HepG2 (cell line): Measurements from ENCODE around the gene SLC25A18. TPM values are rescaled to one million over a fixed set of nuclear protein-coding genes. Genes with fewer than 3 reads are reported as not detected.

Experiments
- ATAC-seq: fragments of 200-7000 bp; cut with Tn5 transposase; 3 replicates; pipeline ENCODE4 v1.9.1; 2020; ENCODE audit warnings: mild to moderate bottlenecking, moderate library complexity
- BruUV-seq: library from RNA; stranded (reverse); fragments of 400-500 nt; replicated peaks from 2 replicates; lab custom pipeline; 2021; lab: Mats Ljungman, UMichigan
- CTCF ChIA-PET: fragments of 300-600 bp; formaldehyde crosslinking; extraction: SDS; loops from one replicate; lab custom pipeline; 2021; ENCODE audit warnings: low total read pairs, inconsistent platforms, low intra/inter-chr PET ratio; lab: Yijun Ruan, JAX
- POLR2A ChIA-PET: fragments of 350-600 bp; sonication (Branson Sonifier 250); formaldehyde crosslinking; loops from one replicate; lab custom pipeline; 2020; ENCODE audit warnings: antibody characterized with exemption, inconsistent platforms; lab: Yijun Ruan, JAX
- DNase-seq: peaks from one replicate; pipeline ENCODE4 v3.0.0-alpha.2; 2015; ENCODE audit warnings: low spot score
- FAIRE-seq: peaks from 3 replicates; lab custom pipeline; 2011; peaks lifted over from hg19 to GRCh38; lab: Jason Lieb, UNC
- H2AFZ ChIP-seq: one replicate; pipeline ENCODE4 v1.6.1; 2011; ENCODE audit warnings: low read length, inconsistent platforms
- H3K27ac ChIP-seq: fragments of 300-600 bp; 3 replicates; pipeline ENCODE4 v1.8.0; 2011; ENCODE audit warnings: mixed run types, mild to moderate bottlenecking, mixed read lengths, low read length, inconsistent platforms; ENCODE audit not compliant: insufficient read depth; ENCODE audit errors: extremely low read length
- H3K27me3 ChIP-seq, 2 experiments: fragments of 200-600 bp in 1 of 2; 2 replicates in 1 of 2; 3 replicates in 1 of 2; pipeline versions ENCODE4 v1.6.0 to v1.8.0; 2011; ENCODE audit warnings: low read length in 2 of 2, mild to moderate bottlenecking in 2 of 2, moderate library complexity in 2 of 2, inconsistent platforms in 1 of 2; ENCODE audit not compliant: insufficient read depth in 2 of 2, control insufficient read depth in 1 of 2
- H3K36me3 ChIP-seq, 2 experiments: fragments of 200-600 bp in 1 of 2; replicated peaks in 1 of 2; 2 replicates in 1 of 2; 3 replicates in 1 of 2; pipeline versions ENCODE4 v1.5.1 to v1.8.0; 2011; ENCODE audit warnings: low read length in 2 of 2, inconsistent platforms in 1 of 2; ENCODE audit not compliant: insufficient read depth in 2 of 2, control insufficient read depth in 1 of 2
- H3K4me1 ChIP-seq: 2 replicates; pipeline ENCODE4 v1.5.1; 2012; ENCODE audit warnings: low read length, inconsistent platforms; ENCODE audit not compliant: insufficient read depth
- H3K4me2 ChIP-seq: 2 replicates; pipeline ENCODE4 v1.6.0; 2011; ENCODE audit warnings: low read depth, low read length, inconsistent platforms
- H3K4me3 ChIP-seq, 3 experiments: fragments of 200-600 bp in 1 of 3; sonication (generic), shearing (Covaris generic) in 1 of 3; replicated peaks in 1 of 3; 2 replicates each; pipeline ENCODE4 v1.5.1; 2011 to 2016; ENCODE audit warnings: low read length in 3 of 3, inconsistent platforms in 2 of 3, low read depth in 2 of 3, mild to moderate bottlenecking in 2 of 3, control low read depth in 1 of 3, mixed read lengths in 1 of 3; ENCODE audit not compliant: insufficient read depth in 1 of 3
- H3K79me2 ChIP-seq: one replicate; pipeline ENCODE4 v1.6.1; 2011; ENCODE audit warnings: low read length, inconsistent platforms; ENCODE audit not compliant: insufficient read depth
- H3K9ac ChIP-seq: 2 replicates; pipeline ENCODE4 v1.6.0; 2011; ENCODE audit warnings: mild to moderate bottlenecking, low read depth, low read length, inconsistent platforms; ENCODE audit not compliant: insufficient read depth
- H3K9me3 ChIP-seq: 2 replicates; pipeline ENCODE4 v1.5.1; 2012; ENCODE audit warnings: mild to moderate bottlenecking, low read length
- H4K20me1 ChIP-seq: 2 replicates; pipeline ENCODE4 v1.6.0; 2011; ENCODE audit warnings: inconsistent platforms, mild to moderate bottlenecking, low read length, moderate library complexity; ENCODE audit not compliant: insufficient read depth
- CCDC6 ChIP-seq: sonication (generic); formaldehyde crosslinking; IDR thresholded peaks from 2 replicates; pipeline ENCODE4 v1.8.1; 2022; ENCODE audit warnings: mild to moderate bottlenecking, missing genetic modification reagents, moderate library complexity
- NCOR1 ChIP-seq: fragments of 200-600 bp; sonication (generic); IDR thresholded peaks from 2 replicates; pipeline ENCODE4 v1.7.0; 2017; ENCODE audit warnings: antibody characterized with exemption, low read length, borderline replicate concordance
- PHF21A ChIP-seq: sonication (generic); formaldehyde crosslinking; IDR thresholded peaks from 2 replicates; pipeline ENCODE4 v1.5.0; 2020; ENCODE audit warnings: mild to moderate bottlenecking, missing genetic modification reagents
- ZNF432 ChIP-seq: sonication (generic); formaldehyde crosslinking; IDR thresholded peaks from 2 replicates; pipeline ENCODE4 v1.5.0; 2020; ENCODE audit warnings: missing genetic modification reagents, mild to moderate bottlenecking, borderline replicate concordance
- ZNF749 ChIP-seq: sonication (generic); formaldehyde crosslinking; IDR thresholded peaks from 2 replicates; pipeline ENCODE4 v1.8.0; 2022; ENCODE audit warnings: mild to moderate bottlenecking, missing genetic modification reagents, moderate library complexity, borderline replicate concordance
- WGBS: methylation state at CpG from one replicate; pipeline ENCODE4 v1.1.6; 2017; ENCODE audit warnings: low lambda C conversion rate; 5-methylcytosine and 5-hydroxymethylcytosine counted together
- in situ Hi-C: cut with HindIII; loops from 2 replicates; pipeline ENCODE4 v1.10.0; 2017; ENCODE audit warnings: low pct_unique_long_range_greater_than_20kb; ENCODE audit not compliant: extremely low pct_ligation_motif_present
- intact Hi-C: fragments of 100-400 bp; cut with micrococcal nuclease; formaldehyde crosslinking; loops from one replicate; pipeline ENCODE4 v1.10.0; 2022; ENCODE audit not compliant: unreplicated experiment
- polyA plus RNA-seq, 8 experiments: library from polyadenylated mRNA; depleted of rRNA in 3 of 8; stranded (reverse) in 7 of 8; unstranded in 1 of 8; fragments of >200 nt; fragmentation: Illumina TruSeq in 4 of 8; extraction: Trizol in 4 of 8; gene quantifications; 2 replicates each; pipeline versions ENCODE4 v1.2.1 to v1.2.3, GENCODE V29; 2011 to 2016; ENCODE audit warnings: low read depth in 4 of 8, missing spikeins in 1 of 8, mixed read lengths in 1 of 8; ENCODE audit not compliant: insufficient read depth in 1 of 8
- total RNA-seq, 5 experiments: library from RNA; depleted of rRNA; stranded (reverse); fragments of >200 nt; fragmentation: Illumina TruSeq; extraction: Trizol; gene quantifications; 2 replicates each; pipeline ENCODE4 v1.2.3, GENCODE V29; 2016; ENCODE audit warnings: low read depth in 1 of 5
- TF ChIP-seq, protein P1 (sequence below): sonication (generic); formaldehyde crosslinking; IDR thresholded peaks from 2 replicates; pipeline ENCODE4 v1.5.0; 2020; ENCODE audit warnings: mild to moderate bottlenecking, missing genetic modification reagents, moderate library complexity
- TF ChIP-seq, protein P2 (sequence below), 2 experiments: sonication (generic) in 1 of 2; formaldehyde crosslinking in 1 of 2; IDR thresholded peaks; 2 replicates each; pipeline versions ENCODE4 v1.5.1 to v1.6.1; 2011 to 2020; ENCODE audit warnings: borderline replicate concordance in 1 of 2, low read depth in 1 of 2, low read length in 1 of 2, mild to moderate bottlenecking in 1 of 2, missing genetic modification reagents in 1 of 2, moderate library complexity in 1 of 2
- TF ChIP-seq, protein P3 (sequence below): sonication (generic); formaldehyde crosslinking; IDR thresholded peaks from 2 replicates; pipeline ENCODE4 v1.4.0; 2020; ENCODE audit warnings: missing genetic modification reagents

The SLC25A18 gene
- total and polyA plus RNA-seq, 2 of the 13 experiments (the other 11 are each of a cell fraction or from before 2014, with no cell fraction given) = 0.28 to 0.75 TPM

DNA sequence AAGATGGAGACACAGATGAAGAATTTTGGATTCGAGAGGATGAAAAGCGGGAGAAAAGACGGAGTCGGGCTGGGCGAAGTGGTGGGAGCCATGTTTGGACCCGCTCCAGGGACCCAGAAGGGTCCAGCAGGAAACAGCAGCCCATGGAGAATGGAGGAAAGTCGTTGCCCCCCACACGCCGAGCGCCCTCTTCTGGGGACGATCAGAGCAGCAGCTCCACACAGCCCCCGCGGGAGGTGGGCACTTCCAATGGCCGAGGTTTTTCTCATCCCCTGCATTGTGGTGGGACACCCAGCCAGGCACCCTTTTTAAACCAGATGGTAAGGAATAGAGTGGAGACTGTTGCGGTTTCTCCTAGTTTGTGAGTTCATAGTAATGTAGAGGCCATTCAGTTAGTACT, 22.8 kb upstream of the SLC25A18 start:
- Histone ChIP-seq H2AFZ (no peak overlapping the region), H3K4me3 (no peak overlapping the region), H3K4me2 (no peak overlapping the region), H3K79me2 (no peaks in the 10 kb centered on the region), H3K36me3 (no peaks in the 10 kb centered on the region), H4K20me1 (no peaks in the 10 kb centered on the region)
- no peak for ATAC-seq
- in situ Hi-C loops (no loop called here), intact Hi-C loops (no loop called here)
- POLR2A ChIA-PET = no interaction called here
- WGBS = 48% methylated on average over 12 of the region's 15 CpGs
- BruUV-seq = no TSS peak
- TF ChIP-seq ZNF749 (CRISPR knock-in tag) = no peak
- TF ChIP-seq, protein P1, sequence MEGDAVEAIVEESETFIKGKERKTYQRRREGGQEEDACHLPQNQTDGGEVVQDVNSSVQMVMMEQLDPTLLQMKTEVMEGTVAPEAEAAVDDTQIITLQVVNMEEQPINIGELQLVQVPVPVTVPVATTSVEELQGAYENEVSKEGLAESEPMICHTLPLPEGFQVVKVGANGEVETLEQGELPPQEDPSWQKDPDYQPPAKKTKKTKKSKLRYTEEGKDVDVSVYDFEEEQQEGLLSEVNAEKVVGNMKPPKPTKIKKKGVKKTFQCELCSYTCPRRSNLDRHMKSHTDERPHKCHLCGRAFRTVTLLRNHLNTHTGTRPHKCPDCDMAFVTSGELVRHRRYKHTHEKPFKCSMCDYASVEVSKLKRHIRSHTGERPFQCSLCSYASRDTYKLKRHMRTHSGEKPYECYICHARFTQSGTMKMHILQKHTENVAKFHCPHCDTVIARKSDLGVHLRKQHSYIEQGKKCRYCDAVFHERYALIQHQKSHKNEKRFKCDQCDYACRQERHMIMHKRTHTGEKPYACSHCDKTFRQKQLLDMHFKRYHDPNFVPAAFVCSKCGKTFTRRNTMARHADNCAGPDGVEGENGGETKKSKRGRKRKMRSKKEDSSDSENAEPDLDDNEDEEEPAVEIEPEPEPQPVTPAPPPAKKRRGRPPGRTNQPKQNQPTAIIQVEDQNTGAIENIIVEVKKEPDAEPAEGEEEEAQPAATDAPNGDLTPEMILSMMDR = peak; percentile 49
- TF ChIP-seq, all 625 proteins: peak for 1
- Histone ChIP-seq H3K27ac (no peak overlapping the region), H3K9ac (no peak overlapping the region), H3K4me1 (no peaks in the 10 kb centered on the region), H3K27me3 (no peaks in the 10 kb centered on the region; a peak in 2 of 5 replicates), H3K9me3 (no peaks in the 10 kb centered on the region)
- CTCF ChIA-PET = no interaction called here
- FAIRE-seq (no peak), DNase-seq (no peak)

DNA sequence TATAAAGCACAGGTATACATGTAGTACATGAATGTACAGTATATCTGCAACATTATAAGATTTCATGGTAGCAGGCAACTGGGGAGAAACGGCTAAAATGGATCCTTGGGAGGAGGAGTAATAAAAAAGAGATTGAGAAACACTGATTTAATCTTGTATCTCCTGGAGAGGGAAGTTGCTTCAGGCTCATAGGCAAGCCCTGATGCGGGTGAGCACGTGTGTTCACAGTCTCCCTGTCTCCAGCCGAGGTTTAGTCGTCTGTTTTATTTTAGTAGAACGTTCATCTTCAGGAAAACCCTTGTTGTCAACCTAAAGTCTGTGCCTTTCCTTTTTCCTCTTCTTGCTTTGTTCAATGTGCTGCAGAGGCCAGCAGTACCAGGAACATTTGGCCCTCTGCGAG, 21.8 kb upstream of the SLC25A18 start:
- Histone ChIP-seq H3K9ac (no peak overlapping the region), H3K4me2 (no peak overlapping the region), H3K4me1 (no peaks in the 10 kb centered on the region), H3K27me3 (no peaks in the 10 kb centered on the region; a peak in 2 of 5 replicates), H3K4me3 (no peak overlapping the region), H4K20me1 (no peaks in the 10 kb centered on the region), H2AFZ (no peak overlapping the region), H3K9me3 (no peaks in the 10 kb centered on the region), H3K27ac (no peak overlapping the region), H3K79me2 (no peaks in the 10 kb centered on the region), H3K36me3 (no peaks in the 10 kb centered on the region)
- FAIRE-seq (no peak), ATAC-seq (no peak), DNase-seq (no peak)
- WGBS = 45% methylated on average over 7 of the region's 7 CpGs
- CTCF ChIA-PET = no interaction called here
- POLR2A ChIA-PET = no interaction called here
- in situ Hi-C loops (no loop called here), intact Hi-C loops (no loop called here)
- BruUV-seq = no TSS peak
- TF ChIP-seq, protein P2, sequence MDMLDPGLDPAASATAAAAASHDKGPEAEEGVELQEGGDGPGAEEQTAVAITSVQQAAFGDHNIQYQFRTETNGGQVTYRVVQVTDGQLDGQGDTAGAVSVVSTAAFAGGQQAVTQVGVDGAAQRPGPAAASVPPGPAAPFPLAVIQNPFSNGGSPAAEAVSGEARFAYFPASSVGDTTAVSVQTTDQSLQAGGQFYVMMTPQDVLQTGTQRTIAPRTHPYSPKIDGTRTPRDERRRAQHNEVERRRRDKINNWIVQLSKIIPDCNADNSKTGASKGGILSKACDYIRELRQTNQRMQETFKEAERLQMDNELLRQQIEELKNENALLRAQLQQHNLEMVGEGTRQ (IDR thresholded peaks at IDR 0.05; ENCODE audit: low read depth, low read length) = no peak
- TF ChIP-seq, protein P2 (CRISPR knock-in tag; IDR thresholded peaks at IDR 0.05; ENCODE audit: borderline replicate concordance) = no peak
- TF ChIP-seq CCDC6 (CRISPR knock-in tag) (no peak), ZNF432 (CRISPR knock-in tag) (no peak), PHF21A (CRISPR knock-in tag) (no peak), NCOR1 (no peak)
- TF ChIP-seq, protein P3, sequence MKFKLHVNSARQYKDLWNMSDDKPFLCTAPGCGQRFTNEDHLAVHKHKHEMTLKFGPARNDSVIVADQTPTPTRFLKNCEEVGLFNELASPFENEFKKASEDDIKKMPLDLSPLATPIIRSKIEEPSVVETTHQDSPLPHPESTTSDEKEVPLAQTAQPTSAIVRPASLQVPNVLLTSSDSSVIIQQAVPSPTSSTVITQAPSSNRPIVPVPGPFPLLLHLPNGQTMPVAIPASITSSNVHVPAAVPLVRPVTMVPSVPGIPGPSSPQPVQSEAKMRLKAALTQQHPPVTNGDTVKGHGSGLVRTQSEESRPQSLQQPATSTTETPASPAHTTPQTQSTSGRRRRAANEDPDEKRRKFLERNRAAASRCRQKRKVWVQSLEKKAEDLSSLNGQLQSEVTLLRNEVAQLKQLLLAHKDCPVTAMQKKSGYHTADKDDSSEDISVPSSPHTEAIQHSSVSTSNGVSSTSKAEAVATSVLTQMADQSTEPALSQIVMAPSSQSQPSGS (CRISPR knock-in tag) = no peak
